ENCODE measurements around the gene ADCY2.
A peak's percentile ranks its signal among the peaks of the same experiment; 100 is the strongest.

Gene ADCY2

DNA sequence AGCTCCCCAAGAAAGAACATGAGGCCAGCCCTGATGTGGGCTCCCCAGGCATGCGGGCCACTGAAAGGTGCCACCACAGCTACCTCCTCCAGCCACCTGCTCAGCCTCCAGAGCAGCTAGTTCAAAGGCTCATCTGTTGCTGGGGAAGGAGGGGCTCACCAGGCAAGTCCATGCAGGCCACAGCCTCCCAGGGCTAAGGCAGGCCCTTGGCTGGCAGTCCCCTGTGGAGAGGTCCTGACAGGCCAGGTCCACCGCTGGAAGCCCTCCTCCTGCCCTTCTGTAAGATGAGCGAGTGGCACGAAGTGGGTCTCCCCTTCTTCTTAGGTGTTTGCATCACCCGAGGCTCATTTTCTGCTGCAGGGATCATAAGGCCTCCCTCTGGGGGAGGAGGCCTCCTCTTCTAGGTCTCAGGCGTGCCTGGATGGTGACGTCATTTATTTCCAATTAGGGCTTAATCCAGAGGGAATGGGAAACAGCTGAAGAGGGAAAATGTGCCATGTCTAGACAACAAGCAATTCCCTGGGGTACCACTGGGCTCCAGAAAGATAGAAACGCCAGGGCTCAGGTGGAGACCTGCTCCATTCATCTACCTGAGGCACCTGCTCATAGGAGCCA, 363.4 kb downstream of the ADCY2 start (continued):
- no peak for TF ChIP-seq ZNF10 (tag by site-specific recombination; IDR thresholded peaks at IDR 0.05)
- TF ChIP-seq ZNF514 (tag by site-specific recombination; IDR thresholded peaks at IDR 0.05) = no peak
- TF ChIP-seq ZIC2 (tag by site-specific recombination; IDR thresholded peaks at IDR 0.05) = 0 out of 2 replicates have a peak, but pooled peaks have one; percentile 29

DNA sequence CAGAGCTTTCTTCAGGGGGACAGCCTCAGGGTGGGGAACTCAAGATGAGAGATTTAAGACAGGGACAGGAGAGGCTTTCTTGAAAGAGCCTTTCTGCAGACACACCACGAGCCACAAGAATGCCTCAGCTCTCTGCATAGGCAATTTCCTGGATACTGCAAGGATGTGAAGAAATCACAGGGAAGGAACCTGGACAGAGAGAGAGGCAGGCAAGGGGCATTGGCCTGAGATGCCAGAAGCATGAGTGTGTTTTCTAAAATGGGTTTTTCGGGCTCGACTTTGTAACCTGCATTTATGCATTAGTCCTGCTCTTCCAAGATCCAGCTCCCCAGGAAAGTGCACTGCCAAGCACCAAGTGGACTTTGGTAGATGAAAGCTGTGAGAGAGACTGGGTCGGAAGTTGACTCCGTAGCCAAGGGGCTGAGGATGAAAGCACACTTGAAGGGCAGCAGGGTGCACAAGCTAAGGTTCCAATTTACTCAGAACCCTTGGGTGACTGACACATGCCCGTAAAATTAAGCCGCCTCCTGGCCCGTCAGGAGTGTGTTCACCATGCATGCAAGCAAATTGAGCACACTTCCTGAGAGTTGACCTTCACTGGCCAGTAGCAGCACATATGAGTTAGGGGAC, 364.1 kb downstream of the ADCY2 start:
- no peaks in the 10 kb centered on the region for H3K9me3 ChIP-seq (ENCODE audit: control insufficient read depth, insufficient read depth, low read depth, low read length)
- no peaks in the 10 kb centered on the region for H3K36me3 ChIP-seq (ENCODE audit: control insufficient read depth in 2 of 2, insufficient read depth in 1 of 2, low read length in 2 of 2)
- no peak overlapping the region for H3K27ac ChIP-seq (ENCODE audit: extremely low read depth, low read depth, low read length)
- TF ChIP-seq ZNF10 (tag by site-specific recombination; IDR thresholded peaks at IDR 0.05) (no peak), ZNF544 (tag by site-specific recombination; IDR thresholded peaks at IDR 0.05) (no peak), SP3 (tag by site-specific recombination; IDR thresholded peaks at IDR 0.05) (no peak), ZNF501 (tag by site-specific recombination; IDR thresholded peaks at IDR 0.05) (no peak), ZFP37 (tag by site-specific recombination; IDR thresholded peaks at IDR 0.05) (no peak), HOXC10 (CRISPR knock-in tag; IDR thresholded peaks at IDR 0.05) (no peak), ZNF311 (tag by site-specific recombination; IDR thresholded peaks at IDR 0.05; ENCODE audit: borderline replicate concordance) (no peak)
- ChIA-PET POLR2A (no interaction called here), CTCF (interaction anchor here (0.6 to 2.1 kb wide), 6 partner anchors 14 to 499 kb away, joined by 3 to 6 read pairs (median 4); no protein-coding TSS in a partner anchor)
- no peak overlapping the region for H3K4me3 ChIP-seq (ENCODE audit: low read depth, low read length)
- peaks cover 5% of the 10 kb centered on the region; the same call in 1 of the 2 replicates for H3K4me1 ChIP-seq (ENCODE audit: control insufficient read depth, insufficient read depth, low read length)

DNA sequence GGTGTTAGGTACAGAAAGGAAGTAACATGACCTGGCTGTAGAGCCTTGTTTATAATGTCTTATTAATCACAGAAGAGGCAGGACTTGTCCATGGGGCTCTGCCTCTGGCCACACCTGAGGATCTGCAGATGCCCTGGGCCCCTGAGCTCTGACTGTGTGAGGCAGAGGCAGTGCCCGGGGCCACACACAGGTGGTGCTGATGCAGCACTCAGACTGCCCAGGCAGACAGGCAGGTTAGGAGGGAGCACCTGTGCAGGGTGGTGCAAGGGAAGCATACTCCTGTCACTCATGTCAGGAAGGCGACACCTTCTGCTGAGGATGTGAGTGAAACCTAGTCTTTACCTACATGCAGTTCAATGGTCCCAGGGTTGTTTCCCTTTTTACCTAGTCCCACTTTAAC, 366.3 kb downstream of the ADCY2 start:
- no peak overlapping the region for H3K4me3 ChIP-seq (ENCODE audit: low read depth, low read length)

DNA sequence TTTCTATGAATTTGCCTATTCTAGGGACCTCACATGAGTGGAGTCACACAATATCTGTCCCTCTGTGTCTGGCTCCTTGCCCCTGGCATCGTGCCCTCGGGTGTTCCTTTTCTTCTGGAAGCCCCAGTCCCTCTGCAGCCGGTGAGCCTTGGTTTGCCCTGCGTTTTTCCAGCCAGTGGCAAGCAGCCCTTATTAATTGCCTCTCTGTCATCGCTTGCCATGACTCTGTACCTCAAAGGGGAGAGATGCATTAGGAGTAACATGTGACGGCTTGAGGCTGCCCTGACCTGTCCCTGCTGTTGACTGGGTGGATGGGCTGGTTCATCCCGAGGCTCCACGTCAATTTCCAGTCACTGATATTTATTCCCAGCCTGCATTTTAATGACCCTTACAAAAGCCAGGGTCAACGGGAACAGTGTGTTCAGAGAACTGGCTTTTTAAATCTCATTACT, 367.7 kb downstream of the ADCY2 start:
- H3K27ac ChIP-seq (ENCODE audit: extremely low read depth, low read depth, low read length) = no peak overlapping the region
- no peaks in the 10 kb centered on the region for H3K9me3 ChIP-seq (ENCODE audit: control insufficient read depth, insufficient read depth, low read depth, low read length)
- H3K4me1 ChIP-seq (ENCODE audit: control insufficient read depth, insufficient read depth, low read length) = peaks cover 5% of the 10 kb centered on the region; the same call in 1 of the 2 replicates
- CTCF ChIA-PET = no interaction called here
- POLR2A ChIA-PET = no interaction called here
- no peaks in the 10 kb centered on the region for H3K36me3 ChIP-seq (ENCODE audit: control insufficient read depth in 2 of 2, insufficient read depth in 1 of 2, low read length in 2 of 2)
- no peak overlapping the region for H3K4me3 ChIP-seq (ENCODE audit: low read depth, low read length)
- no peak for TF ChIP-seq ZBTB1 (tag by site-specific recombination; IDR thresholded peaks at IDR 0.05)
- TF ChIP-seq ZNF624 (tag by site-specific recombination; IDR thresholded peaks at IDR 0.05) = no peak
- no peak for TF ChIP-seq ZNF473 (tag by site-specific recombination; IDR thresholded peaks at IDR 0.05)
- no peak for TF ChIP-seq ZNF548 (tag by site-specific recombination; IDR thresholded peaks at IDR 0.05)
- TF ChIP-seq, protein P1, sequence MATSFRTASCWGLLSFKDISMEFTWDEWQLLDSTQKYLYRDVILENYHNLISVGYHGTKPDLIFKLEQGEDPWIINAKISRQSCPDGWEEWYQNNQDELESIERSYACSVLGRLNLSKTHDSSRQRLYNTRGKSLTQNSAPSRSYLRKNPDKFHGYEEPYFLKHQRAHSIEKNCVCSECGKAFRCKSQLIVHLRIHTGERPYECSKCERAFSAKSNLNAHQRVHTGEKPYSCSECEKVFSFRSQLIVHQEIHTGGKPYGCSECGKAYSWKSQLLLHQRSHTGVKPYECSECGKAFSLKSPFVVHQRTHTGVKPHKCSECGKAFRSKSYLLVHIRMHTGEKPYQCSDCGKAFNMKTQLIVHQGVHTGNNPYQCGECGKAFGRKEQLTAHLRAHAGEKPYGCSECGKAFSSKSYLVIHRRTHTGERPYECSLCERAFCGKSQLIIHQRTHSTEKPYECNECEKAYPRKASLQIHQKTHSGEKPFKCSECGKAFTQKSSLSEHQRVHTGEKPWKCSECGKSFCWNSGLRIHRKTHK (tag by site-specific recombination; IDR thresholded peaks at IDR 0.05) = no peak
- TF ChIP-seq SALL2 (tag by site-specific recombination; IDR thresholded peaks at IDR 0.05; ENCODE audit: borderline replicate concordance) = no peak
- TF ChIP-seq ZNF514 (tag by site-specific recombination; IDR thresholded peaks at IDR 0.05) = no peak
- TF ChIP-seq, protein P2, sequence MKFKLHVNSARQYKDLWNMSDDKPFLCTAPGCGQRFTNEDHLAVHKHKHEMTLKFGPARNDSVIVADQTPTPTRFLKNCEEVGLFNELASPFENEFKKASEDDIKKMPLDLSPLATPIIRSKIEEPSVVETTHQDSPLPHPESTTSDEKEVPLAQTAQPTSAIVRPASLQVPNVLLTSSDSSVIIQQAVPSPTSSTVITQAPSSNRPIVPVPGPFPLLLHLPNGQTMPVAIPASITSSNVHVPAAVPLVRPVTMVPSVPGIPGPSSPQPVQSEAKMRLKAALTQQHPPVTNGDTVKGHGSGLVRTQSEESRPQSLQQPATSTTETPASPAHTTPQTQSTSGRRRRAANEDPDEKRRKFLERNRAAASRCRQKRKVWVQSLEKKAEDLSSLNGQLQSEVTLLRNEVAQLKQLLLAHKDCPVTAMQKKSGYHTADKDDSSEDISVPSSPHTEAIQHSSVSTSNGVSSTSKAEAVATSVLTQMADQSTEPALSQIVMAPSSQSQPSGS (tag by site-specific recombination; IDR thresholded peaks at IDR 0.05; ENCODE audit: low read depth) = no peak
- TF ChIP-seq OSR2 (tag by site-specific recombination; IDR thresholded peaks at IDR 0.05) = no peak
- TF ChIP-seq MZF1 (tag by site-specific recombination; IDR thresholded peaks at IDR 0.05; ENCODE audit: borderline replicate concordance) = no peak
- TF ChIP-seq GLIS1 (tag by site-specific recombination; IDR thresholded peaks at IDR 0.05) = no peak

More for the DNA sequence above, 366.3 kb downstream of the ADCY2 start:
- ChIA-PET POLR2A (no interaction called here), CTCF (interaction anchor here (0.8 to 1.4 kb wide), 3 partner anchors 42 to 56 kb away, joined by 3 to 5 read pairs (median 4); no protein-coding TSS in a partner anchor)
- peaks cover 5% of the 10 kb centered on the region; the same call in 1 of the 2 replicates for H3K4me1 ChIP-seq (ENCODE audit: control insufficient read depth, insufficient read depth, low read length)
- no peak overlapping the region for H3K27ac ChIP-seq (ENCODE audit: extremely low read depth, low read depth, low read length)
- no peaks in the 10 kb centered on the region for H3K9me3 ChIP-seq (ENCODE audit: control insufficient read depth, insufficient read depth, low read depth, low read length)
- no peaks in the 10 kb centered on the region for H3K36me3 ChIP-seq (ENCODE audit: control insufficient read depth in 2 of 2, insufficient read depth in 1 of 2, low read length in 2 of 2)
- TF ChIP-seq, protein P3, sequence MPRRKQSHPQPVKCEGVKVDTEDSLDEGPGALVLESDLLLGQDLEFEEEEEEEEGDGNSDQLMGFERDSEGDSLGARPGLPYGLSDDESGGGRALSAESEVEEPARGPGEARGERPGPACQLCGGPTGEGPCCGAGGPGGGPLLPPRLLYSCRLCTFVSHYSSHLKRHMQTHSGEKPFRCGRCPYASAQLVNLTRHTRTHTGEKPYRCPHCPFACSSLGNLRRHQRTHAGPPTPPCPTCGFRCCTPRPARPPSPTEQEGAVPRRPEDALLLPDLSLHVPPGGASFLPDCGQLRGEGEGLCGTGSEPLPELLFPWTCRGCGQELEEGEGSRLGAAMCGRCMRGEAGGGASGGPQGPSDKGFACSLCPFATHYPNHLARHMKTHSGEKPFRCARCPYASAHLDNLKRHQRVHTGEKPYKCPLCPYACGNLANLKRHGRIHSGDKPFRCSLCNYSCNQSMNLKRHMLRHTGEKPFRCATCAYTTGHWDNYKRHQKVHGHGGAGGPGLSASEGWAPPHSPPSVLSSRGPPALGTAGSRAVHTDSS (tag by site-specific recombination; IDR thresholded peaks at IDR 0.05) = no peak
- TF ChIP-seq ZNF510 (tag by site-specific recombination; IDR thresholded peaks at IDR 0.05; ENCODE audit: insufficient replicate concordance) (no peak), ZNF776 (tag by site-specific recombination; IDR thresholded peaks at IDR 0.05; ENCODE audit: borderline replicate concordance) (no peak), ZNF777 (tag by site-specific recombination; IDR thresholded peaks at IDR 0.05; ENCODE audit: borderline replicate concordance) (no peak), ZNF214 (tag by site-specific recombination; IDR thresholded peaks at IDR 0.05; ENCODE audit: borderline replicate concordance) (no peak), OSR2 (tag by site-specific recombination; IDR thresholded peaks at IDR 0.05) (no peak), ZBTB17 (tag by site-specific recombination; IDR thresholded peaks at IDR 0.05) (no peak), ZFP41 (tag by site-specific recombination; IDR thresholded peaks at IDR 0.05; ENCODE audit: borderline replicate concordance) (no peak), ZNF114 (tag by site-specific recombination; IDR thresholded peaks at IDR 0.05) (no peak)
- TF ChIP-seq, protein P4, sequence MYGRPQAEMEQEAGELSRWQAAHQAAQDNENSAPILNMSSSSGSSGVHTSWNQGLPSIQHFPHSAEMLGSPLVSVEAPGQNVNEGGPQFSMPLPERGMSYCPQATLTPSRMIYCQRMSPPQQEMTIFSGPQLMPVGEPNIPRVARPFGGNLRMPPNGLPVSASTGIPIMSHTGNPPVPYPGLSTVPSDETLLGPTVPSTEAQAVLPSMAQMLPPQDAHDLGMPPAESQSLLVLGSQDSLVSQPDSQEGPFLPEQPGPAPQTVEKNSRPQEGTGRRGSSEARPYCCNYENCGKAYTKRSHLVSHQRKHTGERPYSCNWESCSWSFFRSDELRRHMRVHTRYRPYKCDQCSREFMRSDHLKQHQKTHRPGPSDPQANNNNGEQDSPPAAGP (tag by site-specific recombination; IDR thresholded peaks at IDR 0.05) = no peak

Data from HEK293 (cell line).